ENCODE measurements around the gene SPEF1.

The SPEF1 gene

DNA sequence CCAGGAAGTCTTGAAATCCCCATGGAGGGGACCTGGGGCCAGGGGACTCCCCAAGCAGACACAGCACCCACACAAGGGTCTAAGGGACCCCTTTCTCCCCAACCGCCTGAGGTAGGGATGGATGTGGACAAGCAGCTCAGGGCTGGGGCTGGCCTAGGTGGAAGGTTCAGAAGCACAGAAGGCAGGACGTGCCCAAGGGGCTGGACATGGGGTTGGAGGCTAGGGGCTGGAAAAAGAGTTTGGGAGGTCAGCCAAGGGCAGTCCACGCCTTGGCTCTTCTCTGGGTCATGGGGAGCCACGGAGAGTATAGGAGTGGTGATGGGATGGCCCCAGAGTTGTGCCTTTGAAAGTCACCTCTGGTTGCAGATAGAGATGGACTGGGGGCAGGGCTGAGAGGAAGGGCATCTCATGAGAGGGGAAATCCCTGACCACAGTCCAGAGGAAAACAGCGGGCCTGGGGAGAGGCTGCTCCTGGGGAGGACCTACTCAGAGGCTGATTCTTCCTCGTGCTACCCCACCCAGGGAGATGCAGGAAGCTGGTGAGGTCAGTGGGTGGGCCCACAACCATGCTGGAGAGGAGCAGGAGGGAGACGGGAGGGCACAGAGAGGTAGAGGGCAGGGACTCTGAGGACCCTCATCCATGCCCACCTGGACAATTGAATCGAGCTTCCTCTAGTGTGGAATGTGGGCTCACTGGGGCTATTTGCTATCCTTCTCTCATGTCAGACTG is 51.3 kb downstream of the SPEF1 start:
- no peak for DNase-seq (ENCODE audit: low spot score)

DNA sequence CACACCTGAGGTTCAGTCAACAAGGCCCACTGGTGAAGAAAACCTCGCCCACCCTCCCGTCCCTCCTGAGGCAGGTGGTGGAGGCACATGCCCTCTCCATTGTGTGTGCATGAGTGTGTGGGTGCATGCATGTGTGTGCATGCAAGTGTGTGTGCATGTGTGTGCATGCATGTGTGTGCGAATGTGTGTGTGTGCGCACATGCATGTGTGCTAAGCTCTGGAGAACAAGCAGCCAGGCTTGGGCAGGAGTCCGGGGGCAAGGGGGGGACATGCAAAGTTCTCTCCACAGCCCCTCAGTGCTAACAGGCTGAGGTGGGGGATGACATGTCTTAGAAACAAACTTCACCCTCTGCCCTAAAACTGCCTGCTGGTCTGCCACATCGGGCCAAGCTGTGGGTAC is 51.9 kb downstream of the SPEF1 start:
- DNase-seq (ENCODE audit: low spot score): no peak

DNA sequence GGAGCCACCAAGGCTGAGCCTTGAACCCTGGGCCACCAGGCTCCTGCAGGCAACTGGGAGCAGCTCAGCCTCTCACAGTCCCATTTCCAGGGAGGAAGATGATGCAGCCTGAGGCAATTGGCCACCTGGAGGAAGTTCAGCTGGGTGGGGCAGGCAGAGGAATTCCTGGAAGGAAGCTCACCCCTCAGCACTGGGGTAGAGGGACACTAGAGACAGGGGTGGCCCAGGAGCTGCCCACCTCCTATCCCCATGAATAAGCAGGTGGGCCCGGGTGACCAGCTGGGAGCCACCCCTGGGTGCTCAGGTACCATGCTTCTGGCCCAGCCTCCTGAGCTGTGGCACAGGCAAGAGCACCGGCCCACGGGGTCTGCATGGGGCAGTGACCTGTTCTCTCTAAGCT is 52.4 kb downstream of the SPEF1 start:
- DNase-seq (ENCODE audit: low spot score): no peak

DNA sequence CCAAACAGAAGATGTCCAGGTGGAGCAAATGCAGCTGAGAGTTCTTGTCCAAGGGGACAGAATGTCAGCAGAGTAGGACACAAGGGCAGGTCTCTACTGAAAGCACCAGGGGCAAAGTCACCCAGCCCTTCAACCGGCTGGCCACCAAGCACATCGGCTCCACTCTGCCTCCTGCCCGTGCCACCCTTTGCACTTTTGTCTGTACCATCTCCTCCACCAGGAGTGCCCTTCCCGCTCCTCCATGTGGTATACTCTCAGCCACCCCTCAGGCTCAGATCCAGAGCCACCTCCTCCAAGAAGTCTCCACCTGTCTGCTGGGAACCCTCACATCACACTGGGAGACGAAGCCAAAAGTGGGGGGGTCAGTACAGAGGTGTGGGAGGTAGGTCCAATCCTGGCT is 52.9 kb downstream of the SPEF1 start:
- no peak for DNase-seq (ENCODE audit: low spot score)

Measured in RKO (cell line).